AG04450 (cell line): ENCODE data around the gene SEMA5B. TPM values are rescaled to one million over a fixed set of nuclear protein-coding genes. Genes with fewer than 3 reads are reported as not detected.

Source experiments
- CTCF ChIA-PET: fragments of 300-600, 350-600 bp; formaldehyde crosslinking; extraction: SDS; loops from one replicate; lab custom pipeline; 2022; ENCODE audit warnings: antibody characterized with exemption, inconsistent platforms; lab: Charles Lee
- POLR2A ChIA-PET: fragments of 350-600 bp; formaldehyde crosslinking; extraction: SDS; loops from one replicate; lab custom pipeline; 2021; ENCODE audit warnings: antibody characterized with exemption, inconsistent platforms; lab: Yijun Ruan, JAX
- DNase-seq: peaks from one replicate; pipeline ENCODE4 v3.0.0-alpha.2; 2011; ENCODE audit warnings: low read depth, low spot score
- H3K27ac ChIP-seq: one replicate; pipeline ENCODE4 v1.5.1; 2012; ENCODE audit warnings: low read depth, low read length, control low read depth
- H3K27me3 ChIP-seq: one replicate; pipeline ENCODE4 v1.6.0; 2012; ENCODE audit warnings: low read length; ENCODE audit not compliant: control insufficient read depth, insufficient read depth
- H3K4me3 ChIP-seq: 2 replicates; pipeline ENCODE4 v1.5.1; 2011; ENCODE audit warnings: mild to moderate bottlenecking, low read depth, low read length, control low read depth
- H3K9me3 ChIP-seq: 2 replicates; pipeline ENCODE4 v1.5.1; 2012; ENCODE audit warnings: low read length; ENCODE audit not compliant: control insufficient read depth, insufficient read depth
- polyA plus RNA-seq: library from polyadenylated mRNA; depleted of rRNA; stranded (reverse); fragments of >200 nt; gene quantifications from 2 replicates; pipeline ENCODE4 v1.2.3, GENCODE V29; 2011
- TF ChIP-seq, protein P1 (sequence below): IDR thresholded peaks from 2 replicates; pipeline ENCODE4 v1.5.1; 2011; ENCODE audit warnings: low read depth, low read length, control low read depth, inconsistent platforms

Gene SEMA5B
- polyA plus RNA-seq, 1 experiment: not detected

DNA sequence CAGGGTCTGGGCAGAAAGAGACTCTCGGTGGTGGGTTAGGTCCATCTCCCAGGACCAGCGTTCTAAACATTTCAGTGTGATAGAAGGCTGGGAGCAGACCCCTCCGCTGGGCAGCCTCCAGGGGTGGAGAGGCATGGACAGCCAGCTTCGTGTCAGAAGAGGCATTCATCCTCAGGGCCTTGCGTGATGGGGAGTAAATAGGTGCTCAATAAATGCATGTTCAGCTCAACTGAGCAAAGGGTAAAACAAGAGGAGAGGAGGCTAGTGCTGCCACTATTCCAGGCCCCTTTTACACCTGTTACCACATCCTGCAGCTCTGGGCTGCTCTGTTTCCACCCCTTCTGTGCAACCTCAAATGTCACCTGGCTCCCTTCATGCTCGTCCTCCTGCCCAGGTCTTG is 49.0 kb downstream of the SEMA5B start:
- POLR2A ChIA-PET: no interaction called here
- DNase-seq: no peak
- TF ChIP-seq, protein P1, sequence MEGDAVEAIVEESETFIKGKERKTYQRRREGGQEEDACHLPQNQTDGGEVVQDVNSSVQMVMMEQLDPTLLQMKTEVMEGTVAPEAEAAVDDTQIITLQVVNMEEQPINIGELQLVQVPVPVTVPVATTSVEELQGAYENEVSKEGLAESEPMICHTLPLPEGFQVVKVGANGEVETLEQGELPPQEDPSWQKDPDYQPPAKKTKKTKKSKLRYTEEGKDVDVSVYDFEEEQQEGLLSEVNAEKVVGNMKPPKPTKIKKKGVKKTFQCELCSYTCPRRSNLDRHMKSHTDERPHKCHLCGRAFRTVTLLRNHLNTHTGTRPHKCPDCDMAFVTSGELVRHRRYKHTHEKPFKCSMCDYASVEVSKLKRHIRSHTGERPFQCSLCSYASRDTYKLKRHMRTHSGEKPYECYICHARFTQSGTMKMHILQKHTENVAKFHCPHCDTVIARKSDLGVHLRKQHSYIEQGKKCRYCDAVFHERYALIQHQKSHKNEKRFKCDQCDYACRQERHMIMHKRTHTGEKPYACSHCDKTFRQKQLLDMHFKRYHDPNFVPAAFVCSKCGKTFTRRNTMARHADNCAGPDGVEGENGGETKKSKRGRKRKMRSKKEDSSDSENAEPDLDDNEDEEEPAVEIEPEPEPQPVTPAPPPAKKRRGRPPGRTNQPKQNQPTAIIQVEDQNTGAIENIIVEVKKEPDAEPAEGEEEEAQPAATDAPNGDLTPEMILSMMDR: no peak
- Histone ChIP-seq H3K9me3 (no peaks in the 10 kb centered on the region; the same call in 1 of the 2 replicates), H3K27me3 (peaks cover 7% of the 10 kb centered on the region), H3K4me3 (no peak overlapping the region), H3K27ac (no peak overlapping the region)
- CTCF ChIA-PET: interaction anchor here (1.3 kb wide), 1 partner anchor 36 kb away, joined by 3 read pairs; no protein-coding TSS in a partner anchor

- POLR2A ChIA-PET: no interaction called here
- H3K27me3 ChIP-seq: peaks cover 7% of the 10 kb centered on the region
- peak; percentile 27 for DNase-seq
- TF ChIP-seq, protein P1: no peak
- no peaks in the 10 kb centered on the region; the same call in 1 of the 2 replicates for H3K9me3 ChIP-seq
- no peak overlapping the region for H3K4me3 ChIP-seq
- CTCF ChIA-PET: interaction anchor here (1.3 kb wide), 1 partner anchor 35 kb away, joined by 3 read pairs; no protein-coding TSS in a partner anchor
- no peak overlapping the region for H3K27ac ChIP-seq
These were observed 49.7 kb downstream of the SEMA5B start for GRCh38 chr3:122977746-122978466.

GRCh38 chr3:122975924-122976293 is 51.7 kb downstream of the SEMA5B start:
- Histone ChIP-seq H3K27ac (no peak overlapping the region), H3K4me3 (no peak overlapping the region), H3K27me3 (peaks cover 17% of the 10 kb centered on the region), H3K9me3 (no peaks in the 10 kb centered on the region; the same call in 1 of the 2 replicates)
- TF ChIP-seq, protein P1: no peak
- ChIA-PET POLR2A (interaction anchor here (0.6 kb wide), 1 partner anchor 1484 kb away, joined by 4 read pairs; no protein-coding TSS in a partner anchor), CTCF (no interaction called here)
- no peak for DNase-seq

GRCh38 chr3:122975163-122975923 is 52.2 kb downstream of the SEMA5B start:
- TF ChIP-seq, protein P1: no peak
- CTCF ChIA-PET: no interaction called here
- Histone ChIP-seq H3K4me3 (no peak overlapping the region), H3K27ac (peak overlapping the region; percentile 47), H3K9me3 (no peaks in the 10 kb centered on the region; the same call in 1 of the 2 replicates), H3K27me3 (peaks cover 22% of the 10 kb centered on the region)
- POLR2A ChIA-PET: interaction anchor here (0.5 to 0.6 kb wide), 2 partner anchors 161 to 1483 kb away, joined by 4 to 6 read pairs; no protein-coding TSS in a partner anchor
- no peak for DNase-seq
